KMS-11 (cell line): ENCODE data around the gene CKM.
"Not testable (repeated sequence)": the region's sequence is repeated elsewhere in the genome, so short reads cannot be mapped to it uniquely, and the experiment has no call there.

Source experiments
- H2AFZ ChIP-seq: fragments of 200-600 bp; sonication (generic); 2 replicates; pipeline ENCODE4 v1.6.1; 2016; ENCODE audit warnings: antibody characterized with exemption, mixed run types, low read depth
- H3K27ac ChIP-seq: fragments of 200-600 bp; sonication (generic); 2 replicates; pipeline ENCODE4 v1.6.1; 2016; ENCODE audit warnings: mild to moderate bottlenecking, mixed run types
- H3K27me3 ChIP-seq: fragments of 200-600 bp; sonication (generic); 2 replicates; pipeline ENCODE4 v1.6.1; 2017; ENCODE audit warnings: mild to moderate bottlenecking, low read depth, mixed run types, moderate library complexity; ENCODE audit not compliant: insufficient read depth
- H3K36me3 ChIP-seq: fragments of 200-600 bp; sonication (generic); 2 replicates; pipeline ENCODE4 v1.6.1; 2017; ENCODE audit warnings: mild to moderate bottlenecking, mixed run types; ENCODE audit not compliant: insufficient read depth
- H3K4me1 ChIP-seq: fragments of 200-600 bp; sonication (generic); 2 replicates; pipeline ENCODE4 v1.6.1; 2016; ENCODE audit warnings: mild to moderate bottlenecking, low read depth, mixed run types; ENCODE audit not compliant: poor library complexity, severe bottlenecking
- H3K4me2 ChIP-seq: fragments of 200-600 bp; sonication (generic); 2 replicates; pipeline ENCODE4 v1.7.0; 2016; ENCODE audit warnings: mild to moderate bottlenecking, mixed run types
- H3K4me3 ChIP-seq: fragments of 200-600 bp; sonication (generic); IDR thresholded peaks from 2 replicates; pipeline ENCODE4 v1.6.1; 2017; ENCODE audit warnings: low read depth, low read length, mixed read lengths; ENCODE audit not compliant: insufficient read depth
- H3K79me2 ChIP-seq: fragments of 200-600 bp; sonication (generic); 2 replicates; pipeline ENCODE4 v1.6.1; 2016; ENCODE audit warnings: low read depth, mixed run types; ENCODE audit not compliant: insufficient read depth
- H3K9ac ChIP-seq: fragments of 200-600 bp; sonication (generic); 2 replicates; pipeline ENCODE4 v1.6.1; 2016; ENCODE audit warnings: mild to moderate bottlenecking, mixed run types
- H4K20me1 ChIP-seq: fragments of 200-600 bp; sonication (generic); 2 replicates; pipeline ENCODE4 v1.6.1; 2016; ENCODE audit warnings: mild to moderate bottlenecking, mixed run types; ENCODE audit not compliant: insufficient read depth
- CTCF ChIP-seq: fragments of 200-600 bp; sonication (generic); conservative IDR thresholded peaks from 2 replicates; pipeline ENCODE4 v1.6.1; 2017; ENCODE audit warnings: low read depth, mild to moderate bottlenecking, antibody characterized with exemption, low read length, moderate library complexity, mixed read lengths

Gene CKM

GRCh38 chr19:45340232-45340898, 17.7 kb upstream of the CKM start, which contains the start of gene KLC3:
KLC3 (plus strand) TSS chr19:45340750; CDS start chr19:45345542, 4,792 bp downstream.
- H3K27me3 ChIP-seq = peaks cover 4% of the 10 kb centered on the region; the same call in 1 of the 2 replicates
- H3K9ac ChIP-seq = no peak within 1 kb of the TSS
- H3K36me3 ChIP-seq = no peaks in the 10 kb centered on the region
- H2AFZ ChIP-seq = peak within 1 kb of the TSS; percentile 30; the same call in 1 of the 2 replicates
- peak within 1 kb of the TSS; percentile 50 for H3K4me2 ChIP-seq
- H3K27ac ChIP-seq = no peak within 1 kb of the TSS
- H3K4me3 ChIP-seq = no peak within 1 kb of the TSS
- H4K20me1 ChIP-seq = no peaks in the 10 kb centered on the region
- H3K79me2 ChIP-seq = no peaks in the 10 kb centered on the region
- no peak for TF ChIP-seq CTCF
- H3K4me1 ChIP-seq = peaks cover 10% of the 10 kb centered on the region

- no peaks in the 10 kb centered on the region for H3K79me2 ChIP-seq
- H4K20me1 ChIP-seq = no peaks in the 10 kb centered on the region
- H2AFZ ChIP-seq = no peak overlapping the region
- H3K4me2 ChIP-seq = no peak overlapping the region
- H3K4me3 ChIP-seq = no peak overlapping the region
- H3K27ac ChIP-seq = no peak overlapping the region
- H3K9ac ChIP-seq = no peak overlapping the region
- no peaks in the 10 kb centered on the region for H3K36me3 ChIP-seq
- TF ChIP-seq CTCF = no peak
- H3K4me1 ChIP-seq = peaks cover 10% of the 10 kb centered on the region
- H3K27me3 ChIP-seq = peaks cover 4% of the 10 kb centered on the region; the same call in 1 of the 2 replicates
These were observed 17.0 kb upstream of the CKM start for GRCh38 chr19:45339629-45340028.

GRCh38 chr19:45336696-45337251, 14.1 kb upstream of the CKM start:
- TF ChIP-seq CTCF = no peak
- Histone ChIP-seq H3K4me3 (no peak overlapping the region), H3K27me3 (no peaks in the 10 kb centered on the region; the same call in 1 of the 2 replicates), H3K4me2 (no peak overlapping the region), H3K4me1 (peaks cover 10% of the 10 kb centered on the region), H3K9ac (no peak overlapping the region), H3K27ac (no peak overlapping the region), H3K79me2 (no peaks in the 10 kb centered on the region), H4K20me1 (no peaks in the 10 kb centered on the region), H2AFZ (no peak overlapping the region), H3K36me3 (no peaks in the 10 kb centered on the region)

GRCh38 chr19:45334881-45335280, 12.2 kb upstream of the CKM start:
- H3K4me1 ChIP-seq = peaks cover 10% of the 10 kb centered on the region
- H3K4me2 ChIP-seq, H4K20me1 ChIP-seq, H3K27ac ChIP-seq, H3K4me3 ChIP-seq, H2AFZ ChIP-seq, H3K27me3 ChIP-seq, H3K79me2 ChIP-seq, H3K36me3 ChIP-seq, H3K9ac ChIP-seq: not testable (repeated sequence)
